Measurements from ENCODE around the gene CLDN11. TPM values are rescaled to one million over a fixed set of nuclear protein-coding genes. Genes with fewer than 3 reads are reported as not detected.

The CLDN11 gene
- total and polyA plus RNA-seq, 2 of the 8 experiments (the other 6 are each of a cell fraction or from before 2014, with no cell fraction given) = 4.8 to 12.5 TPM

GRCh38 chr3:170413291-170413690, 5.4 kb upstream of the CLDN11 start:
- no peak overlapping the region; a peak in 1 of 7 replicates for H3K9ac ChIP-seq (replicated peaks in 1 of 4; ENCODE audit: extremely low read depth in 1 of 4, low read depth in 3 of 4, low read length in 3 of 4)
- TF ChIP-seq ASH2L (IDR thresholded peaks at IDR 0.05; ENCODE audit: low read length) (no peak), RAD21 (IDR thresholded peaks at IDR 0.05 in 1 of 2, conservative IDR thresholded peaks at IDR 0.05 in 1 of 2; ENCODE audit: low read depth in 2 of 2, low read length in 2 of 2) (no peak), CREB1 (IDR thresholded peaks at IDR 0.05) (no peak), NRF1 (IDR thresholded peaks at IDR 0.05; ENCODE audit: low read depth, low read length) (no peak)
- TF ChIP-seq, protein P1, sequence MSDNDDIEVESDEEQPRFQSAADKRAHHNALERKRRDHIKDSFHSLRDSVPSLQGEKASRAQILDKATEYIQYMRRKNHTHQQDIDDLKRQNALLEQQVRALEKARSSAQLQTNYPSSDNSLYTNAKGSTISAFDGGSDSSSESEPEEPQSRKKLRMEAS (IDR thresholded peaks at IDR 0.05) = no peak
- TF ChIP-seq, protein P2, sequence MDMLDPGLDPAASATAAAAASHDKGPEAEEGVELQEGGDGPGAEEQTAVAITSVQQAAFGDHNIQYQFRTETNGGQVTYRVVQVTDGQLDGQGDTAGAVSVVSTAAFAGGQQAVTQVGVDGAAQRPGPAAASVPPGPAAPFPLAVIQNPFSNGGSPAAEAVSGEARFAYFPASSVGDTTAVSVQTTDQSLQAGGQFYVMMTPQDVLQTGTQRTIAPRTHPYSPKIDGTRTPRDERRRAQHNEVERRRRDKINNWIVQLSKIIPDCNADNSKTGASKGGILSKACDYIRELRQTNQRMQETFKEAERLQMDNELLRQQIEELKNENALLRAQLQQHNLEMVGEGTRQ (IDR thresholded peaks at IDR 0.05; ENCODE audit: low read length) = no peak
- H3K4me3 ChIP-seq (ENCODE audit: extremely low read depth in 1 of 4, insufficient read depth in 2 of 4, low read depth in 3 of 4, low read length in 4 of 4) = no peak overlapping the region
- H2AK5ac ChIP-seq (ENCODE audit: low read depth, low read length) = no peak overlapping the region
- H3K18ac ChIP-seq (ENCODE audit: extremely low read depth, low read length) = no peak overlapping the region
- no peaks in the 10 kb centered on the region for H3K79me1 ChIP-seq (ENCODE audit: low read depth, low read length)
- H3K4ac ChIP-seq (replicated peaks; ENCODE audit: insufficient read length, low read depth, low read length) = no peak overlapping the region
- no peak overlapping the region for H3K14ac ChIP-seq (ENCODE audit: insufficient read length)
- no peaks in the 10 kb centered on the region for H4K20me1 ChIP-seq (replicated peaks in 1 of 2; ENCODE audit: control insufficient read depth in 1 of 2, insufficient read depth in 2 of 2, low read length in 2 of 2)
- H2BK20ac ChIP-seq (ENCODE audit: low read length) = no peak overlapping the region
- H2AFZ ChIP-seq (ENCODE audit: low read length) = no peak overlapping the region
- ChIA-PET POLR2A (ENCODE audit: partially characterized antibody) (interaction anchor here (1.0 to 1.1 kb wide), 2 partner anchors 399 to 456 kb away, joined by 3 read pairs; no protein-coding TSS in a partner anchor), CTCF (ENCODE audit: partially characterized antibody) (interaction anchor here (0.6 to 10.6 kb wide), 77 partner anchors 9 to 1015 kb away, joined by 3 to 273 read pairs (median 5); partner anchors contain the start of genes SKIL and SLC7A14)
- no peak overlapping the region for H3K23ac ChIP-seq (ENCODE audit: insufficient read length)
- no peak overlapping the region for H3K27ac ChIP-seq (ENCODE audit: low read depth, low read length)
- no peak overlapping the region for H2BK5ac ChIP-seq (ENCODE audit: low read depth, low read length)
- H3K56ac ChIP-seq (replicated peaks; ENCODE audit: insufficient read length, low read depth, low read length) = no peak overlapping the region
- no peak overlapping the region for H4K5ac ChIP-seq (ENCODE audit: insufficient read length, low read depth, low read length)
- DNase-seq (ENCODE audit: low read depth in 1 of 2, low spot score in 2 of 2) (no peak), FAIRE-seq (no peak)
- whole genome bisulfite sequencing, 2 experiments (ENCODE audit: extremely low coverage in 1 of 2, insufficient coverage in 1 of 2, insufficient read length in 1 of 2, insufficient replicate concordance in 2 of 2, low coverage in 1 of 2, low lambda C conversion rate in 2 of 2, missing lambda C conversion rate in 1 of 2) = 93% methylated on average over 4 of the region's 4 CpGs; no CpG with 5 or more reads in 1 of the 2 experiments
- H3K36me3 ChIP-seq (ENCODE audit: control insufficient read depth in 2 of 4, insufficient read depth in 4 of 4, low read length in 3 of 4) = no peaks in the 10 kb centered on the region
- no peak overlapping the region for H3K4me2 ChIP-seq (ENCODE audit: insufficient read depth in 1 of 2, low read depth in 2 of 2, low read length in 2 of 2)
- H3K27me3 ChIP-seq (replicated peaks in 1 of 4; ENCODE audit: control insufficient read depth in 3 of 4, extremely low read depth in 1 of 4, insufficient read depth in 3 of 4, low read length in 3 of 4) = peaks cover 0 to 10% (median 8%) of the 10 kb centered on the region in 4 experiments; a peak in 6 of 7 replicates
- no peaks in the 10 kb centered on the region for H3K9me3 ChIP-seq (ENCODE audit: insufficient read depth in 2 of 2, low read depth in 1 of 2, low read length in 1 of 2)
- H3K4me1 ChIP-seq (replicated peaks in 1 of 4; ENCODE audit: control insufficient read depth in 3 of 4, insufficient read depth in 4 of 4, low read length in 3 of 4) = peaks cover 0 to 3% (median 0%) of the 10 kb centered on the region in 4 experiments; a peak in 2 of 7 replicates
- no peak overlapping the region for H2BK12ac ChIP-seq (ENCODE audit: low read depth, low read length)
- H3K79me2 ChIP-seq (ENCODE audit: control insufficient read depth in 1 of 2, insufficient read depth in 2 of 2, low read length in 2 of 2) = no peaks in the 10 kb centered on the region
- no peaks in the 10 kb centered on the region; the same call in 1 of the 2 replicates for H3K23me2 ChIP-seq (ENCODE audit: low read depth, low read length)
- H4K8ac ChIP-seq (ENCODE audit: extremely low read depth, insufficient read depth, low read length) = no peak overlapping the region
- H2BK15ac ChIP-seq (ENCODE audit: low read length) = no peak overlapping the region
- no peak overlapping the region for H2BK120ac ChIP-seq (replicated peaks; ENCODE audit: low read depth, low read length)
- no peak overlapping the region for H4K91ac ChIP-seq (replicated peaks; ENCODE audit: insufficient read length, low read length)

Data from H1 (cell line).